Hematopoietic multipotent progenitor cell treated with erythropoietin and hydrocortisone succinate and interleukin-3 and kit ligand, for 8 days (in vitro differentiated cells): ENCODE measurements around the gene ATF6B.
"Not testable (repeated sequence)": the region's sequence is repeated elsewhere in the genome, so short reads cannot be mapped to it uniquely, and the experiment has no call there.

Source experiments
- DNase-seq: peaks from one replicate; pipeline ENCODE4 v3.0.0-alpha.2; 2015

ATF6B gene

GRCh38 chr6:32153564-32154513 lies 25.8 kb upstream of the ATF6B start, which contains the start of gene PPT2:
PPT2 (plus strand) TSS chr6:32154141; CDS start chr6:32154595, 454 bp downstream.
- peak; percentile 96 for DNase-seq

DNA sequence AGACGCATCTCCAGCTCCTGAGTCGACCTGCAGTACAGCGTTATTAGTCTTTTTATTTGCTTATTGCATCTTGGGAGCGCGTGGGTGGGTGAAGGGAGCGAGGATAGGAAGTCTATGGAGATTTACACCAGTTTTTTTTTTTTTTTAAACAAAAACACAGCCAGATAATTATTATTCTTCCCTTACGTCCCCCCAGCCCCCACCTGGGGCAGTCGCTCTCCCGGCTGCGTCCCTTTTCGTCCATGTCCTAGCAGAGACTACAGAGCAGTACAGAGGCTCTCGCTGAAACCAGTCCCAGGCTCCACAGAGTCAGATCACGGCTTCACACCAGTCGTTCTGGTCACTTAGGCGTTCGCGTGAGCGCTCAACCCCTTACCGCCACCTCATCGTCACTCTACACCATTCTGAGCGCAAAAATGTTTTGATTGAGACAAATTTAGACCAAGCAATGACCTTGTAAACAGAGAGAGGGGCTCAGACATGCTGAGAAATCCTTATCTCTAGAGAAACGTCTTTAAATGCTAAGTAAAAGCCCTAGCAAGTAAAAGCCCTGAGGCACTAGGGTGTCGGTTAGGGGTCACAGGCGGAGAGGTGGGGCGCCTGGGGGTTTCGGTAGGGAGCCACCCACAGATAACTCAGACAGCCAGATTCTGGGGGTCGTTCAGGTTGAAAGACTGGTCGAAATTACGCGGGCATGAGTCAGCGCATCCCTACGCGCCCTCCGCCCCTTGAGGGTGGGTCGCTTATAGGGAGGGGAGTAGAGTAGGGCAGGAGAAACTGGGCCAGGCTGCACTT lies 24.9 kb upstream of the ATF6B start:
- no peak for DNase-seq

- no peak for DNase-seq
Observed at GRCh38 chr6:32151863-32152768, 24.1 kb upstream of the ATF6B start, which contains the start of gene PRRT1. PRRT1 (minus strand) TSS chr6:32151939; CDS start chr6:32151827, 112 bp downstream.

DNA sequence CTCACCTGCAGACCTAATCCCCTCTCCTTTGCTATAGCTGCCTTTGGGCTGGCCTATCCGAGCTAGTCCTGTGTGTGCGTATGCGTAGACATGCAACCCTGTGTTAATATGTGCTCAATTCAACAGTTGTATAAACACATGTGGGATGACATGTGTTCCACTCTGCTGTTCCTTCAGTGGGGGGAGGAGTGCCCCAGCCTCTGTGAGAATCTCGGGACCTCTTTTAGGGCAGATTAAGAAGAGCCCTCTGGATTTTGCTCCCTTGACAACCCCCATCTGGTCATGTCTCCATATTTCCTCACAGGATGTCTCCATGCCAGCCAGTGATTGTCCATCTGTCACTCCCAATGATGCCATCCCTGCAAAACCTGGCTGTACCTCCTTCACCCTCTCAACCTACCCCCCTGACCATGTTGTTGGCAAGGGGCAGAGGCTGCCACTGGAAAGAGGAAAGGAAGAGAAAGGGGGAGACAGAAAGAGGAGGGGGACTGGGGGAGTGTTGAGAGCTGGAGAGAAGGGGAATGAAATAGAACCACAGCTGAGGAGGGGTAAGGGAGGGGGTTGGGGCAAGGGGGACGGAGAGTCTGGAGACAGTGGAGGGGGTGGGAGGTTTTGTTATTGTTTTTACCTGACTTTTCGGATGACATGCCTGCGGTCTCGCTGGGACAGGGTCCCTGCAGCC lies 23.3 kb upstream of the ATF6B start:
- no peak for DNase-seq

DNA sequence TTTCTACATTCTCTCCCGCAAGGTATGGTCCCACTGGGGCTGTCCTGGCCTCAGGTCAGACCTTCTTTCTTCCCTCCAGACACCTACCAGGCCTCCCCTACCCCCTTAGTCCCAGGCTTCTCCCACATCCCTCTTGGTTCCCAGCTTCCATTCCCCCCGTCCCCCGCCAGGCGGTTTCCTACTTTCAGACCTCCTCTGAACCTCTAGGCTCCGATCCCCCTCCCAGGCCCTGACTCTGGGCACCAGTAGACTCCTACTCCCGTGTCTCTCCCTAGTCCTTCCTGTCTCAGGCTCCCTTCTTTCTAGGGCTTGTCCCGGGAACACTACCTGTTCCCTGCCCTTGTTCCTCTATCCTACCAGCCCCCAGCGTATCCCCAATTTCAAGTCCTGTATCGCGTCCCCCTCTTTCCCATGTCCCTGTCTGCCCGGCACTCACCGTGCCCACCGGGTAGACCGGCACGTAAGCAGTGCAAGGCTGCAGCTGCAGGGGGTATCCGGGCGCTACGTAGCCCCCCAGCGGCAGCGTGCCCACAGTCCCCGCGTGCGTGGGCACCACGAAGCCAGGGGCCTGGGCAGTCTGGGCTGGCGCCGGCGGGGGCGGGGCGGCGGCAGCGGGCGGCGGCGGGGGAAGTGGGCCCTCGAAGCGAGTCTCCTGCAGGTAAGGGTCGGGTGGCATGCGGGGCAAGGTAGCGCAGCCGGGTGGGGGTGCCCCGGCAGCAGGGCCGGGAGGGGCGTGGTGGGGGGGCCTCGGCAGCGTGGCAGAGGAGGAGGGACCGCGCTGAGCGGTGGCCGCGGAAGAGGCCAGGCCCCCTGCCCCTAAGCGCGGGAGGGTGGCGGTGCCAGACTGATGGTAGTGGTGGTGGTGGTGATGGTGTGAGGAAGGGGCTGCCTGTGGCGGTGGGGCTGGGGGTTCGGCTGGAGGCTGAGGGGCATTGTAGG lies 22.2 kb upstream of the ATF6B start:
- DNase-seq: no peak

- no peak for DNase-seq
Observed at GRCh38 chr6:32149092-32149755, 21.2 kb upstream of the ATF6B start.

GRCh38 chr6:32148289-32149091 lies 20.4 kb upstream of the ATF6B start:
- peak; percentile 88 for DNase-seq

DNA sequence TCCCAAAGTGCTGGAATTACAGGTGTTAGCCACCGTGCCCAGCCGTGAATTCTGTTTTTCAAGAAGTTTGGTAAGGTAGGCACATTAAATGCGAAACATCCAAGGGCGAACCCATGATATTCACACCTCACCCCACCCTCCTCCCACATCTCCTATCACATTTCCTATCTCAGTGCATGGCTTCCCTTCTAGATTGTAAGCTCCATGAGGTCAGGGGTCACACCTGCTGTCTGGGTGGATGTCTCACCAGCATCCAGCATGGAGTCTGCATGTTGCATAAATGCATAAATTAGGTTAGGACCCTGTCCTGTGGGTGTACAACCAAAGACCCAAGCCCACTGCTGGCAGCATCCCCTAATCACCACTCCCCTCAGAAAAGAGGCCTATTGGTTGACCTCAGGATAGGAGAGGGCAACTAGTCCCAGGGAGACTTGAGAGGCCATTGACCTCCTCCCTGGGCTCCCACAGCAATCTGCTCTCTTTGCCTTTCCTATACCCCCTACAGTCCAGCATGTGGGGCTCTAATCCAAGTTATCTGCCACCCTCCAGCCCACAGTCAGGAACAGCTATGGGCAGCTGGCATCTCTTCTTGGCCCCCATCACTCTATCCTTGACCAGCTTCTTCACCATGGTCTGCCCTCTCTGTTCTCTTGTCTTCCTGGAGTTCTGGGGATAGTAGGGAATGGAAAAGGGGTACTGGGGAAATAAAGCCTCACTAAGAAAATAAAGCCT lies 19.5 kb upstream of the ATF6B start:
- peak; percentile 62 for DNase-seq

GRCh38 chr6:32146687-32147086 lies 18.6 kb upstream of the ATF6B start:
- no peak for DNase-seq

DNA sequence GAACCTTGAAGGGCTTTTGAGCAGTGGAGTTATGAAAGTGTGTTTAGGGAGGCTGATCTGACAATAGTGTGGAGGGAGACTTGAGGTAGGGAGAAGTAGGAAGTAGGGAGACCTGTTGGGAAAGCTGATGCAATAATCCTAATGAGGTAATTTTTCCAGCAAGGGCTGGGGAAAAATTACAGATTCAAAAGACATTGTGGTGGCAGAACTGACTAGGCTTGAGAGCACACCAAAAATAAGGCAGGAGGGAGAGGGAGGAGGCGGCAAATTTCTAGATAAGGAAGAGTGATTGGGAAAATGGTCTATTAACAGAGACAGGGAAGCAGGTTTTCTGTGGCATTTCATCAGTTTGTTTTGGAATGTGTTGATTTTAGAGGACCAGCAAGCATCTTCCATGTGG lies 18.2 kb upstream of the ATF6B start:
- DNase-seq: no peak

- not testable (repeated sequence) for DNase-seq
Observed at GRCh38 chr6:32144238-32144637, 16.2 kb upstream of the ATF6B start.

- DNase-seq: peak; percentile 76
Observed at GRCh38 chr6:32140420-32141046, 12.5 kb upstream of the ATF6B start.

DNA sequence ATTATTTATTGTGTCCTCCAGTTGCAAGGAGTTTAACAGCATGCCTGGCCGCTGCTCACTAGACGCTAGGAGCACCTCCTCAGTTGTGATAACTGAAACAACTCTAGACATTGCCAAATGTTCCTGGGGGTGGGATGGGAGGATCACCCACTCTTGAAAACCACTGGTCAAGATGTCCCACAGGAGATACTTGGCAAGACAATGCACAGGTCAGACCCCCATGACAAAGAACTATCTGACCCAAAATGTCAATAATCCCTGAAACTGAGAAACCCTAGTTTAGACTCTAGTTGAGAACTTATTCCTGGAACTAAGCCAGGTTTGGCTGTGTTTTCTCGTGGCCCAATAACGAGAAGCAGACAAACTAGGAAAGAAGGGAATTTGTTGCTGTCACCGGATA lies 11.5 kb upstream of the ATF6B start:
- DNase-seq: no peak

GRCh38 chr6:32137454-32137853 lies 9.4 kb upstream of the ATF6B start:
- DNase-seq: no peak

GRCh38 chr6:32133786-32134185 lies 5.7 kb upstream of the ATF6B start:
- DNase-seq: no peak

GRCh38 chr6:32132110-32132509 lies 4.1 kb upstream of the ATF6B start:
- DNase-seq: no peak

DNA sequence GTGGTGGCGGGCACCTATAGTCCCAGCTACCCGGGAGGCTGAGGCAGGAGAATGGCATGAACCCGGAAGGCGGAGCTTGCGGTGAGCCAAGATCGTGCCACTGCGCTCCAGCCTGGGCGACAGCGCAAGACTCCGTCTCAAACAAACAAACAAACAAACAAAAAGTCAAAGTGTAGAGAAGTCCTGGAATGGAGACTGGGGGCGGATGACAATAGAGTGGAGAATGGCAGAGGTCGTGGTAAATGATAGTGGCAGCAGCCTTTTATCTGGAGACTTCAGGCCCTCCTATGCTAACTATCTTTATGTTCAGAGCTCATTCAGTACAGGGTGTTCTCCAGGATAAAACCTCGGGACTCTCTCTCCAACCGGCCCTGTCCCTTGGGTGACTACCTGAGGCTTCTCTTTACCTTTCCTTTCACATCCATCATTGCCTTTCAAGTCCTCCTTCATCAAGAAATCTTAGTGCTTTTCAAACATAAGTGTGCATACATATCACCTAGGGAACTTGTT lies 3.4 kb upstream of the ATF6B start:
- peak; percentile 95 for DNase-seq
